ENCODE data around the gene GPR39. TPM values are rescaled to one million over a fixed set of nuclear protein-coding genes. Genes with fewer than 3 reads are reported as not detected.
A peak's percentile ranks its signal among the peaks of the same experiment; 100 is the strongest.

The GPR39 gene
- total RNA-seq, 4 donors from 2014 or later: 2.8 to 9.7 (median 5.4) TPM

DNA sequence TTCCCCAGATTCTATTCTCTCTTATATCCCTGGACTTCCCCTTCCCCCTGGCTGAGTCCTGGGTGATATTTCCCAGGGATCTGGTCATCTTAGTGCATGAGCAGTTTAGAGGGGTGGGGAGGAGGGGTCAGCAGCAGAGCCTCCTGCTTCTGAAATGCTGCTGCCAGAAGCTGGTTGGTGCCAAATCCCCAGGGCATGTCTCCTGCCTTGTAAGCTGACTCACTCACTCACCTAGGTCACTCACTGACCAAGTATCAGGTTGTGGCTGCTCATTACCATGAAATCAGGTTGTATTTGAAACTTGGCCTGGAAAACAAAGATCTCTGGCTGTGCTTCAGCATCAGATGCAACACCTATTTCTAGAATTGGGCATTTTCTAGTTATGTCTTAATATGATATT is 14.3 kb downstream of the GPR39 start:
- Histone ChIP-seq H3K27ac (no peak overlapping the region), H3K27me3 (no peaks in the 10 kb centered on the region), H3K4me3 (replicated peaks in 1 of 3) (no peak overlapping the region), H3K36me3 (no peaks in the 10 kb centered on the region), H3K9me3 (no peaks in the 10 kb centered on the region), H3K4me1 (no peaks in the 10 kb centered on the region)
- DNase-seq: peak; percentile 52 to 64
- intact Hi-C loops (cut with DNase I): no loop called here
- TF ChIP-seq, protein P1, sequence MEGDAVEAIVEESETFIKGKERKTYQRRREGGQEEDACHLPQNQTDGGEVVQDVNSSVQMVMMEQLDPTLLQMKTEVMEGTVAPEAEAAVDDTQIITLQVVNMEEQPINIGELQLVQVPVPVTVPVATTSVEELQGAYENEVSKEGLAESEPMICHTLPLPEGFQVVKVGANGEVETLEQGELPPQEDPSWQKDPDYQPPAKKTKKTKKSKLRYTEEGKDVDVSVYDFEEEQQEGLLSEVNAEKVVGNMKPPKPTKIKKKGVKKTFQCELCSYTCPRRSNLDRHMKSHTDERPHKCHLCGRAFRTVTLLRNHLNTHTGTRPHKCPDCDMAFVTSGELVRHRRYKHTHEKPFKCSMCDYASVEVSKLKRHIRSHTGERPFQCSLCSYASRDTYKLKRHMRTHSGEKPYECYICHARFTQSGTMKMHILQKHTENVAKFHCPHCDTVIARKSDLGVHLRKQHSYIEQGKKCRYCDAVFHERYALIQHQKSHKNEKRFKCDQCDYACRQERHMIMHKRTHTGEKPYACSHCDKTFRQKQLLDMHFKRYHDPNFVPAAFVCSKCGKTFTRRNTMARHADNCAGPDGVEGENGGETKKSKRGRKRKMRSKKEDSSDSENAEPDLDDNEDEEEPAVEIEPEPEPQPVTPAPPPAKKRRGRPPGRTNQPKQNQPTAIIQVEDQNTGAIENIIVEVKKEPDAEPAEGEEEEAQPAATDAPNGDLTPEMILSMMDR (IDR thresholded peaks at IDR 0.05): no peak
- TF ChIP-seq POLR2A (IDR thresholded peaks at IDR 0.05): no peak

DNA sequence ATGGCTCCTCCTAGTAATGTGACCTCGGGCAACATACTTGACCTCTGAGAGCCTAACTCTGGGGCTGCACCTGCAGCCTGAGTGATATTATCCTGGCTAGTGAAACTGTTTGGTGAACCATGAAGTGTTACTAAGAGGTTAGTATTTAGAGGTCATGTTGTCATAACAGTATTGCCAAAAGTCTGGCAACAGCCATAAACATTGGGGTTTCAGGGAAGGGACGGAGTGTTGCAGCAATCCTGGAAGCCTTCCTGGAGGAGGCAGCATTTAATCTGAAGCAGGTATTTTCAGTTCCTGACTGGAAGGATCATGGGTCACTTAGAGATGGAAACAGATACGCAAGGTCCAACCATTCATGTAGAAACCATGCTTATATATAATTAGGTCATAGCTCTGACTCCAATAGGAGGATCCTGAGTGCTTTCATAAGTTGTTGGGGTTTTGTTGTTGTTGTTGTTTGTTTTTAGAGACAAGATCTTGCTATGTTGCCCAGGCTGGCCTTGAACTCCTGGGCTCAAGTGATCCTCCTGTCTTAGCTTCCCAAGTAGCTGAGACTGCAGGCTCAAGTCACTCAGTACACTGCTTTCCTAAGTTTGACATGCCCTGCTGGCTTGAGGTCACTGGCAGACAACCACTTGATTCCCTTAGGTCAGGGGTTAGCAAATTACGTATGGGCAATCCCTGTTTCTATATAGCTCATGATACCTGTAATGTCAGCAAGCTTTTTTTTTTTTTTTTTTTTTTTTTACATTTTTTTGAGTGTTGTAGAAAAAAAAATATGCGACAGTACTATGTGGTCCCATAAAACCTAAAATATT is 21.5 kb downstream of the GPR39 start:
- Histone ChIP-seq H3K27me3 (no peaks in the 10 kb centered on the region), H3K4me3 (replicated peaks in 1 of 3) (no peak overlapping the region), H3K4me1 (peaks cover 12 to 15% of the 10 kb centered on the region in 2 donors), H3K36me3 (no peaks in the 10 kb centered on the region), H3K27ac (no peak overlapping the region), H3K9me3 (no peaks in the 10 kb centered on the region)
- no peak for DNase-seq
- intact Hi-C loops (cut with DNase I): no loop called here
- TF ChIP-seq, protein P1 (IDR thresholded peaks at IDR 0.05): no peak
- TF ChIP-seq POLR2A (IDR thresholded peaks at IDR 0.05): no peak
- 95% methylated on average over 5 of the region's 5 CpGs for WGBS, 2 donors

DNA sequence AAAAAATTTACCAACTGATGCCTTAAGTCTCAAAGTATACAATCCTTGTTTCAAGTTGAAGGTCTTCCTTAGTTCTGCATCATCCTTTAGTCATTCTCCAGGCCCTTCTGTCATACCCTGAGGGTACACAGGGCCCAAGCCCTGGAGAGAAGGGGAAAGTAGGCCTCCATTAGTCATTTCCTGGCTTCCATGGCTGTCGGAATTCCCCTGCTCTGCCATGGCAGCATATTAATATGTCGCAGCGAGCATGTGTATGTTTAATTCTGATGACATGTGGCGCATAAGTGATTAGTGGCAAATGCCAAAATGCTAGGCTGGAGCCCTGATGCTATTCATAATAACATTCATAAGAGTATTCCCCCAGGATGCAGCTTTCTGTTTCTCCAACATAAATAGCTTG is 22.1 kb downstream of the GPR39 start:
- Histone ChIP-seq H3K36me3 (no peaks in the 10 kb centered on the region), H3K27me3 (no peaks in the 10 kb centered on the region), H3K4me1 (peaks cover 12 to 15% of the 10 kb centered on the region in 2 donors), H3K27ac (no peak overlapping the region), H3K4me3 (replicated peaks in 1 of 3) (no peak overlapping the region), H3K9me3 (no peaks in the 10 kb centered on the region)
- DNase-seq: no peak
- TF ChIP-seq, protein P1 (IDR thresholded peaks at IDR 0.05): no peak
- 73 to 81% methylated on average over 4 of the region's 4 CpGs for WGBS, 2 donors
- intact Hi-C loops (cut with DNase I): no loop called here

DNA sequence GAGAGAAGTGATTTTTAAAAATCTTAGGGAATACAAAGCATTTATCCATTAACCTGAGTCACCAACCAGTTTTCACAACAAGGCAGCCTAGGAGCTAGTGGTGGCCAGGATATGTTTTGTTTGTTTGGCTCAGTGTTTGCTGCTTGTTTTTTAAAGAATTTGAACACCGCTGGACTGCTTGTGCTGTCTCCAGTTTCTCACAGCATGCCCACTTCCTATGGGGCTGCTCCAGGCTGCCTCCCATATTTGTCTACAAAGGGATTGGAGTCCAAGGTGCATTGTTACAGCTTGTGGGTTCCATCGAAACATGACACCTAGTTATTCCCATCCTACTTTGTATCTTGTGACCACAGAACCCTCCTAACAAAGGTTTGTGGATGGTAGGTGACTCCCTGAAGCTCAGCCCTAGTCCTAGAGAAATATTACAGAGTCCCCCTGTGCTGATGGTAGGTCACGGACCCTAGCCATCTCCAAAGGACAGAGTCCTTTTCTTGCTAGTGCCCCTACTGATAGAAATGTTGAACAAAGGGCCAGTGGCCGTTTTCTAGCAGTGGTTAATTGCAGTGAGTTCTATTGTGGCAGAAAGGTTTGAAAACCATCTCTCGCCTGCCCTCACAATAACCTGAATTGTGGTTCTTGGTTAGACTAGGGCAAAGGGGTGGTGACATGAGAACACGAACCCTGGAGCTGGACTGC is 23.2 kb downstream of the GPR39 start:
- no peaks in the 10 kb centered on the region for H3K9me3 ChIP-seq
- H3K27me3 ChIP-seq: no peaks in the 10 kb centered on the region
- intact Hi-C loops (cut with DNase I): no loop called here
- no peaks in the 10 kb centered on the region for H3K36me3 ChIP-seq
- H3K27ac ChIP-seq: peak overlapping the region; percentile 28 to 61 (median 40)
- peak; percentile 35 for DNase-seq
- 66 to 71% methylated on average over 6 of the region's 6 CpGs for WGBS, 2 donors
- no peak for TF ChIP-seq POLR2A (IDR thresholded peaks at IDR 0.05)
- TF ChIP-seq, protein P1 (IDR thresholded peaks at IDR 0.05): no peak
- peaks cover 12 to 15% of the 10 kb centered on the region in 2 donors for H3K4me1 ChIP-seq
- H3K4me3 ChIP-seq (replicated peaks in 1 of 3): no peak overlapping the region

DNA sequence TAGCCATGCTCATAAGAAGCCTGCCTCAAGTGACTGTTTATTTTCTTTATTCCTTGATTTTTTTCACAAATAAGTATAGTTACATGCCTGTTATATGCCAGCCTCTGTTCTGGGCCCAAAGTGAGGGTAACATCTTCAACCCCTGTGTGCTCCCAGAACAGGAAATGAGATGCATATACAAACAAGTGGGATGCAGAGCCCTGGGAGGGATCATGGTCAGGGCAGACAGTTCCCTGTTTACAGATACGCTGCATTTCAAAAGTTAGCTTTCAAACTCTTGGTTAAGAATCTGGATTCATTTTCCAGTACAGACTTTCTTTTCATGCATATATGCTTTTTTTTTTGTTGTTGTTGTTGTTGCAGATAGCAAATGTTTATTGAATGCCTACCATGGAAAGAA is 24.4 kb downstream of the GPR39 start:
- Histone ChIP-seq H3K27me3 (no peaks in the 10 kb centered on the region), H3K9me3 (no peaks in the 10 kb centered on the region), H3K36me3 (no peaks in the 10 kb centered on the region), H3K4me1 (peaks cover 12 to 15% of the 10 kb centered on the region in 2 donors), H3K4me3 (replicated peaks in 1 of 3) (no peak overlapping the region), H3K27ac (no peak overlapping the region)
- 85 to 94% methylated on average over 1 of the region's 1 CpG for WGBS, 2 donors
- intact Hi-C loops (cut with DNase I): no loop called here
- no peak for DNase-seq
- TF ChIP-seq, protein P1 (IDR thresholded peaks at IDR 0.05): no peak
- no peak for TF ChIP-seq POLR2A (IDR thresholded peaks at IDR 0.05)

All from thyroid gland (tissue), 4 donors.